ENCODE data around the gene KMT5B.

Gene KMT5B

GRCh38 chr11:68215524-68216170 lies 2.6 kb upstream of the KMT5B start:
- DNase-seq: no peak

- DNase-seq: no peak
Observed at GRCh38 chr11:68215087-68215445, 2.0 kb upstream of the KMT5B start.

- no peak for DNase-seq
Observed at GRCh38 chr11:68214173-68215086, 1.3 kb upstream of the KMT5B start.

- DNase-seq: peak; percentile 78
Observed at GRCh38 chr11:68213555-68214172, 568 bp upstream of the KMT5B start.

GRCh38 chr11:68212421-68213134 lies 518 bp downstream of the KMT5B start:
- no peak for DNase-seq

- DNase-seq: no peak
Observed at GRCh38 chr11:68211546-68211945, 1.6 kb downstream of the KMT5B start.

- DNase-seq: peak; percentile 11
Observed at GRCh38 chr11:68206211-68206610, 6.9 kb downstream of the KMT5B start.

GRCh38 chr11:68204402-68204801 lies 8.7 kb downstream of the KMT5B start:
- no peak for DNase-seq

- no peak for DNase-seq
Observed at GRCh38 chr11:68202165-68202564, 10.9 kb downstream of the KMT5B start.

GRCh38 chr11:68201492-68201891 lies 11.6 kb downstream of the KMT5B start:
- no peak for DNase-seq

GRCh38 chr11:68200639-68201038 lies 12.5 kb downstream of the KMT5B start:
- no peak for DNase-seq

GRCh38 chr11:68199295-68199987 lies 13.7 kb downstream of the KMT5B start:
- DNase-seq: no peak

- DNase-seq: no peak
Observed at GRCh38 chr11:68196219-68196618, 16.9 kb downstream of the KMT5B start.

- no peak for DNase-seq
Observed at GRCh38 chr11:68194675-68195294, 18.3 kb downstream of the KMT5B start.

GRCh38 chr11:68193018-68193417 lies 20.1 kb downstream of the KMT5B start:
- no peak for DNase-seq

GRCh38 chr11:68191661-68192579 lies 21.2 kb downstream of the KMT5B start:
- DNase-seq: no peak

- DNase-seq: no peak
Observed at GRCh38 chr11:68189888-68190287, 23.2 kb downstream of the KMT5B start.

GRCh38 chr11:68189082-68189481 lies 24.0 kb downstream of the KMT5B start:
- DNase-seq: no peak

GRCh38 chr11:68186061-68186460 lies 27.0 kb downstream of the KMT5B start:
- DNase-seq: no peak

- DNase-seq: no peak
Observed at GRCh38 chr11:68181719-68182451, 31.2 kb downstream of the KMT5B start.
